Uterus (tissue), 4 donors: ENCODE results near the gene NPM3. TPM values are rescaled to one million over a fixed set of nuclear protein-coding genes. Genes with fewer than 3 reads are reported as not detected.

Experiments used
- DNase-seq, 2 donors: peaks; one replicate each; pipeline ENCODE4 v3.0.0-alpha.2; 2019 to 2020
- H3K27ac ChIP-seq, 2 donors: fragments of 200-600 bp; sonication (generic); 1 replicate in 1 of 2; 2 replicates in 1 of 2; pipeline ENCODE4 v1.5.1; 2016 to 2018
- H3K27me3 ChIP-seq, 2 donors: fragments of 200-600 bp; sonication (generic); one replicate each; pipeline ENCODE4 v1.5.1; 2018 to 2019; ENCODE audit warnings: control low read depth in 1 of 2
- H3K36me3 ChIP-seq, 2 donors: fragments of 200-600 bp; sonication (generic); one replicate each; pipeline ENCODE4 v1.5.1; 2019; ENCODE audit warnings: control low read depth in 1 of 2
- H3K4me1 ChIP-seq, 2 donors: fragments of 200-600 bp; sonication (generic); one replicate each; pipeline ENCODE4 v1.5.1; 2018 to 2019; ENCODE audit warnings: control low read depth in 1 of 2
- H3K4me3 ChIP-seq, 2 donors: fragments of 200-600 bp; sonication (generic); 1 replicate in 1 of 2; 2 replicates in 1 of 2; pipeline ENCODE4 v1.5.1; 2018 to 2019; ENCODE audit warnings: mild to moderate bottlenecking in 1 of 2
- H3K9me3 ChIP-seq, 2 donors: fragments of 200-600 bp; sonication (generic); one replicate each; pipeline ENCODE4 v1.5.1; 2019; ENCODE audit warnings: control low read depth in 1 of 2
- CTCF ChIP-seq, 4 experiments: fragments of 200-600 bp in 2 of 4; fragments of 450-650 bp in 2 of 4; sonication (generic) in 2 of 4; IDR thresholded peaks; one replicate each; pipeline ENCODE4 v1.5.1; 2016 to 2019; ENCODE audit warnings: antibody characterized with exemption in 4 of 4, mild to moderate bottlenecking in 2 of 4, moderate library complexity in 1 of 4
- POLR2A ChIP-seq, 2 donors: fragments of 450-650 bp; IDR thresholded peaks; one replicate each; pipeline ENCODE4 v1.6.1; 2016; ENCODE audit warnings: antibody characterized with exemption in 2 of 2, mild to moderate bottlenecking in 1 of 2, moderate library complexity in 1 of 2
- intact Hi-C: fragments of 100-400 bp; cut with DNase I; formaldehyde crosslinking; loops from one replicate; pipeline ENCODE4 v1.15.1; 2023; ENCODE audit warnings: low total_unique reads
- total RNA-seq, 4 donors: library from RNA; depleted of rRNA in 3 of 4; stranded (reverse); fragments of >200 nt in 3 of 4; gene quantifications; one replicate each; pipeline versions ENCODE4 v1.1.0 to v1.2.4, GENCODE V29; 2014 to 2023
- donor health status: DM: yes; HTN: yes; CAD: no.

The NPM3 gene
- total RNA-seq, 4 donors from 2014 or later, result 11.0 to 122 (median 38.0) TPM

DNA sequence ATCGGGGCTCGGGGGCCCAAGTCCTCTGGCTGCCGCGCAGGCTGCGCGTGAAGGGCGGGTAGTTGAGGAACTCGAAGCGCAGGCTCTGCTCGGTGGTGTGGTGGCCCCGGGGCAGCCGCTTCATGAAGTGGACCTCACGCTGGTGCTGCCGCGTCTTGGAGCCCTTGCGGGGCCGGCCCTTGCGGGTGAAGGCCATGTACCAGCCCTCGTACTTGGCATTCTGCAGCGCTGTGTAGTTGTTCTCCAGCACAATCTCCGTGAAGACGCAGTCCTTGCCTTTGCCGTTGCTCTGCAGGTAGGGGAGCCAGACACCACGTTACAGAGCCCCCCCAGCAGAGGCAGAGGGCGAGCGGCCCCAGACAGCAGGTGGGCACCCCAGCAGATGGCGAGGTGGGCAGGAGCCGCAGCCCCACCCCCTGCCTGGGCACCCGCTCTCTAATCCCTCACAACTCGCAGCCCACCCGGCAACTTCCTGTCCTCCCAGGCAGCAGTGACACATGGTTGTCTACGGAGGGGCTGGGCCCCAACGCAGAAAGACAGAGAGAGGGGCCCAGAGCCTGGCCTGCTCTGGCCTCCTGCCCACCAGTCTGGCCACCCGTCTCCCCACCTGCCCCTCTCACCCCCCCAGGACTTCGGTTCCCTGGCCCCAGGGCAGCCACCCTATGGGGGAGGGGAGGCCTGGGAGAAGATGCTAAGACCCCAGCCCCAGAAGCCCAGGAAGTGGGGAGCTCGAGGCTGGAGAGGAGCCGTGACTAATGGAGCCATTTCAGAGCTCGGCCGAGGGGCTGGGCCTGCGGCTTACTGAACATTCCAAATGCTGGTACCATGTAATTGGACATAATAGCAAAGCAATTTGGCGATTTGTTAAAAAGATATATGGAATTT, 12.7 kb downstream of the NPM3 start:
- no peaks in the 10 kb centered on the region for H3K36me3 ChIP-seq
- peaks cover 0 to 7% of the 10 kb centered on the region in 2 donors for H3K4me1 ChIP-seq
- DNase-seq, result no peak
- H3K27me3 ChIP-seq, result peaks cover 21 to 35% of the 10 kb centered on the region in 2 donors
- intact Hi-C loops, result loop anchor here (10.0 kb wide), 1 partner anchor 166 kb away; no protein-coding TSS in a partner anchor
- H3K27ac ChIP-seq, result no peak overlapping the region
- TF ChIP-seq CTCF (IDR thresholded peaks at IDR 0.05), result no peak
- TF ChIP-seq POLR2A (IDR thresholded peaks at IDR 0.05), result no peak
- no peaks in the 10 kb centered on the region for H3K9me3 ChIP-seq
- no peak overlapping the region for H3K4me3 ChIP-seq

DNA sequence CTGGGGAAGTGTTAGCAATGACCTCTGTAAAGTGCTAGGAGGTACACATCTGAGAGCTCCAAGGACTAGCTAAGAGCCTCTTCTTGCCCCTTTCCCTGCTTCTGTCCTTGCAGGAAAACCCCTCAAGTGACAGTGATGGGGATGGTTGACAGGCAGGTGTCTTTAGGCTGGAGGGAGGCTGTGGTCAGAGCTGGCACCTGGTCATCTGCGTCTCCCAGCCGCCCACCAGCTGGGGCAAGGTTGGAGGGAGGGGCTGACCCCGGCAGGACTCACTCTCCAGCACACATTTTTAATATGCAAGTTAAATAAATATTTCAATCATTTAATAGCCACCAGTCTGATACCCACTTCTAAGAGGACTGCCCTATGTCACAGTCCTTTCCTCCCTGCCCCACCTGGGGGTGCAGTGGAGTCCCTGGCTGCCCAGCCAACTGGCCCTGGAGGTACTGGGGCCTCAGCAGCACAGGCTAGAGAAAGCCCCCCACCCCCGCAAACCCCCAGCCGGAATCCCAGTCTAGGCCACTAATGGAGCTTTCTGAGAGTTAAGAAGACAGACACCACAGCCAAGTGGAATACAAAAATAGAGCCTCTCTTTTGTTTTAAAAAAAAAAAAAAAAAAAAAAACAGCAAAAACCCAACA, 13.6 kb downstream of the NPM3 start:
- Histone ChIP-seq H3K36me3 (no peaks in the 10 kb centered on the region), H3K4me1 (no peaks in the 10 kb centered on the region), H3K27me3 (peaks cover 12 to 26% of the 10 kb centered on the region in 2 donors), H3K27ac (no peak overlapping the region), H3K4me3 (no peak overlapping the region), H3K9me3 (no peaks in the 10 kb centered on the region)
- no peak for DNase-seq
- no peak for TF ChIP-seq CTCF (IDR thresholded peaks at IDR 0.05)
- TF ChIP-seq POLR2A (IDR thresholded peaks at IDR 0.05), result no peak
- intact Hi-C loops, result loop anchor here (10.0 kb wide), 1 partner anchor 165 kb away; no protein-coding TSS in a partner anchor

GRCh38 chr10:101768791-101769170, 14.5 kb downstream of the NPM3 start:
- Histone ChIP-seq H3K4me3 (no peak overlapping the region), H3K36me3 (no peaks in the 10 kb centered on the region), H3K27me3 (peaks cover 10 to 17% of the 10 kb centered on the region in 2 donors), H3K4me1 (no peaks in the 10 kb centered on the region), H3K9me3 (no peaks in the 10 kb centered on the region), H3K27ac (no peak overlapping the region)
- TF ChIP-seq POLR2A (IDR thresholded peaks at IDR 0.05) (no peak), CTCF (IDR thresholded peaks at IDR 0.05) (no peak)
- intact Hi-C loops, result no loop called here
- no peak for DNase-seq

GRCh38 chr10:101767966-101768790, 15.1 kb downstream of the NPM3 start:
- DNase-seq, result no peak
- Histone ChIP-seq H3K27me3 (peaks cover 10 to 11% of the 10 kb centered on the region in 2 donors), H3K27ac (no peak overlapping the region), H3K4me1 (no peaks in the 10 kb centered on the region), H3K9me3 (no peaks in the 10 kb centered on the region), H3K36me3 (no peaks in the 10 kb centered on the region), H3K4me3 (no peak overlapping the region)
- intact Hi-C loops, result no loop called here
- TF ChIP-seq POLR2A (IDR thresholded peaks at IDR 0.05), result no peak

DNA sequence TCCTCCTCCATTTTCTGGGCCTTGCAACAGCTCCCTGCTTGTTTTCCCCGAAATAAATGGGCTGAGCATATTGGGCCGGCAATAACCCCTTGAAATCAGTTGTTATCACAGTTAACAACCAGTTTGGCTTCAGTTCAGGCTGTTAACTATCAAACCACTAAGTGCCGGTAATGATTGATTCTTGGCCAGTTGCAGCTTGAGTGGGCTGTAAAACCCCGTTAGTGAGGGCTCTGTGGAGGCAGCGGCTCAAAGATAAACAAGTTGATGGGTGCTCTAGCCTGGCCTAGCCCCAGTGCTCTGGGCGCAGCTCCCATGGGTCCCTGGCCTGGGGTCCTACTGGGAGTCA, 15.7 kb downstream of the NPM3 start:
- Histone ChIP-seq H3K27me3 (peaks cover 5 to 6% of the 10 kb centered on the region in 2 donors), H3K4me1 (no peaks in the 10 kb centered on the region), H3K27ac (no peak overlapping the region), H3K36me3 (no peaks in the 10 kb centered on the region), H3K4me3 (no peak overlapping the region), H3K9me3 (no peaks in the 10 kb centered on the region)
- intact Hi-C loops, result no loop called here
- TF ChIP-seq CTCF (IDR thresholded peaks at IDR 0.05) (no peak), POLR2A (IDR thresholded peaks at IDR 0.05) (no peak)
- no peak for DNase-seq
